Measurements from ENCODE around the gene ZNF558.
"Not testable (repeated sequence)": the region's sequence is repeated elsewhere in the genome, so short reads cannot be mapped to it uniquely, and the experiment has no call there.

The ZNF558 gene

GRCh38 chr19:8827277-8827676 lies 4.8 kb downstream of the ZNF558 start:
- H3K27ac Mint-ChIP-seq, result no peak overlapping the region
- DNase-seq (ENCODE audit: low spot score), result no peak
- no peak overlapping the region for H3K4me3 Mint-ChIP-seq
- no peaks in the 10 kb centered on the region for H3K27me3 Mint-ChIP-seq (ENCODE audit: low read depth)
- peaks cover 55% of the 10 kb centered on the region for H3K36me3 Mint-ChIP-seq (ENCODE audit: low read depth)
- H3K9me3 Mint-ChIP-seq, result peaks cover 10% of the 10 kb centered on the region
- H3K4me1 Mint-ChIP-seq (ENCODE audit: low read depth), result peaks cover 13% of the 10 kb centered on the region

GRCh38 chr19:8826371-8826770 lies 5.7 kb downstream of the ZNF558 start:
- Mint-ChIP-seq H3K36me3 (ENCODE audit: low read depth) (peaks cover 61% of the 10 kb centered on the region), H3K4me1 (ENCODE audit: low read depth) (peaks cover 10% of the 10 kb centered on the region)
- DNase-seq (ENCODE audit: low spot score), result no peak

DNA sequence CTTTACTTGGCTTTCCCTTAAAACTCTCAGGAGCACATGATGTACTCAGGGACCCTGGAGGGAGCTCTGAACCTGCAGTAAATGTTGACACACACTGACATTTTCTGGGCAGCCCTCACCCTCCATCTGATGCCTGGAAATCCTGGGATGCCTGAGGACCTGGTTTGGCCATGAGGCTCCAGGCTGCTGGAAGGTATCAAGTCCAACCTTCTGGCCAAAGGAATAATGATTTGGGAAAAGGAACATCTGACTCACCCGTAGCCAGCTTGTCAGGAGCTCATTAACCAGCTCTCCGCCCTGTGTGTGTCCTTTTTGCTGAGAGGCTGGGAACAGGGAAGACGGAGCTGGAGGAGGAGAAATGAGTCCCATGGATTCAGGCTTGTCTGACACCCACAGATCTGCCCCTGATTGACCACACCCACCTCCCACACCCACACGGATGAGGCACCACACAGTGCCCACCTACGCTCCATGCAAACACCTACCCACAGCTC lies 10.3 kb downstream of the ZNF558 start:
- no peaks in the 10 kb centered on the region for H3K27me3 Mint-ChIP-seq (ENCODE audit: low read depth)
- H3K4me3 Mint-ChIP-seq, result no peak overlapping the region
- peaks cover 30% of the 10 kb centered on the region for H3K9me3 Mint-ChIP-seq
- H3K36me3 Mint-ChIP-seq (ENCODE audit: low read depth), result peaks cover 84% of the 10 kb centered on the region
- no peak for DNase-seq (ENCODE audit: low spot score)
- H3K27ac Mint-ChIP-seq, result no peak overlapping the region
- no peaks in the 10 kb centered on the region for H3K4me1 Mint-ChIP-seq (ENCODE audit: low read depth)

More at GRCh38 chr19:8826371-8826770, 5.7 kb downstream of the ZNF558 start:
- Mint-ChIP-seq H3K27ac (no peak overlapping the region), H3K9me3 (peaks cover 10% of the 10 kb centered on the region), H3K4me3 (no peak overlapping the region), H3K27me3 (ENCODE audit: low read depth) (no peaks in the 10 kb centered on the region)

DNA sequence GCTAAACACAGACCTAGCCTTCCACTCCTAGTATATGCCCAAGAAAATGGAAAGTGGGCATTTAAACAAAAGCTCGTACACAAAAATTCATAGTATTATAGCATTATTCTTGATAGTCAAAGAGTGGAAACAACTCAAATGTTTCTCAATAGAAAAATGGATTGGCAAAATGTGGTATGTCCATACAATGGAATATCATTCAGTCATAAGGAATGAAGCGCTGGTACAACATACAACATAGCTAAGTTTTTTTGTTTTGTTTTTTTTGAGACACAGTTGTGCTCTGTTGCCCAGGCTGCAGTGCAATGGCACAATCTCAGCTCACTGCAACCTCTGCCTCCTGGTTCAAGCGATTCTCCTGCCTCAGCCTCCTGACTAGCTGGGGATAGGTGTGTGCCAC lies 11.9 kb downstream of the ZNF558 start:
- no peak for DNase-seq (ENCODE audit: low spot score)
- no peak overlapping the region for H3K27ac Mint-ChIP-seq
- no peak overlapping the region for H3K4me3 Mint-ChIP-seq
- peaks cover 41% of the 10 kb centered on the region for H3K9me3 Mint-ChIP-seq
- no peaks in the 10 kb centered on the region for H3K27me3 Mint-ChIP-seq (ENCODE audit: low read depth)
- peaks cover 94% of the 10 kb centered on the region for H3K36me3 Mint-ChIP-seq (ENCODE audit: low read depth)
- no peaks in the 10 kb centered on the region for H3K4me1 Mint-ChIP-seq (ENCODE audit: low read depth)

GRCh38 chr19:8815780-8816179 lies 16.3 kb downstream of the ZNF558 start:
- H3K9me3 Mint-ChIP-seq, result peaks cover 72% of the 10 kb centered on the region
- H3K36me3 Mint-ChIP-seq (ENCODE audit: low read depth), result peaks cover 97% of the 10 kb centered on the region
- no peaks in the 10 kb centered on the region for H3K4me1 Mint-ChIP-seq (ENCODE audit: low read depth)
- DNase-seq (ENCODE audit: low spot score), result no peak
- H3K27me3 Mint-ChIP-seq (ENCODE audit: low read depth), result no peaks in the 10 kb centered on the region
- H3K4me3 Mint-ChIP-seq, result no peak overlapping the region
- no peak overlapping the region for H3K27ac Mint-ChIP-seq

- Mint-ChIP-seq H3K36me3 (ENCODE audit: low read depth) (peaks cover 91% of the 10 kb centered on the region), H3K4me1 (ENCODE audit: low read depth) (no peaks in the 10 kb centered on the region), H3K9me3 (peaks cover 87% of the 10 kb centered on the region), H3K27me3 (ENCODE audit: low read depth) (no peaks in the 10 kb centered on the region), H3K27ac (no peak overlapping the region), H3K4me3 (no peak overlapping the region)
- no peak for DNase-seq (ENCODE audit: low spot score)
These were observed 17.9 kb downstream of the ZNF558 start for GRCh38 chr19:8814176-8814575.

- Mint-ChIP-seq H3K36me3 (ENCODE audit: low read depth) (peaks cover 85% of the 10 kb centered on the region), H3K9me3 (peaks cover 81% of the 10 kb centered on the region), H3K27me3 (ENCODE audit: low read depth) (no peaks in the 10 kb centered on the region), H3K4me1 (ENCODE audit: low read depth) (no peaks in the 10 kb centered on the region), H3K27ac (no peak overlapping the region), H3K4me3 (no peak overlapping the region)
- no peak for DNase-seq (ENCODE audit: low spot score)
These were observed 20.6 kb downstream of the ZNF558 start for GRCh38 chr19:8811315-8812172.

DNA sequence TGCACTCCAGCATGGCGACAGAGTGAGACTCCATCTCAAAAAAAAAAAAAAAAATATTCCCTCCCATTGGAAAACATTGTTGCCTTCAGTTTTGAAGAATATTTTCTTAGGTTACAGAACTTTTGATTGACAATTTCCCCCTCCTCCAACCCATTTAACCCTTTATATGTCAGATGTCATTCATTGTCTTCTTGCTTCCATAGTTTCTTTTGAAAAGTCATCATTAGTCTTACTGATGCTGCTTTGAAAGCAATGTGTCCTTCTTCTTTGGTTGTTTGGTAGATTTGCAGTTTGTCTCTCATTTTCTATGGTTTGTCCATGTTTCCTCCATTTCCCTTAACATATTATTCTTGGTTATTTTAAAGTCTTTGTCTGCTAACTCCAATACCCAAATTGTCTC lies 25.4 kb downstream of the ZNF558 start:
- Mint-ChIP-seq H3K27ac (no peak overlapping the region), H3K4me1 (ENCODE audit: low read depth) (no peaks in the 10 kb centered on the region), H3K4me3 (no peak overlapping the region), H3K9me3 (peaks cover 68% of the 10 kb centered on the region), H3K27me3 (ENCODE audit: low read depth) (no peaks in the 10 kb centered on the region), H3K36me3 (ENCODE audit: low read depth) (peaks cover 60% of the 10 kb centered on the region)
- no peak for DNase-seq (ENCODE audit: low spot score)

DNA sequence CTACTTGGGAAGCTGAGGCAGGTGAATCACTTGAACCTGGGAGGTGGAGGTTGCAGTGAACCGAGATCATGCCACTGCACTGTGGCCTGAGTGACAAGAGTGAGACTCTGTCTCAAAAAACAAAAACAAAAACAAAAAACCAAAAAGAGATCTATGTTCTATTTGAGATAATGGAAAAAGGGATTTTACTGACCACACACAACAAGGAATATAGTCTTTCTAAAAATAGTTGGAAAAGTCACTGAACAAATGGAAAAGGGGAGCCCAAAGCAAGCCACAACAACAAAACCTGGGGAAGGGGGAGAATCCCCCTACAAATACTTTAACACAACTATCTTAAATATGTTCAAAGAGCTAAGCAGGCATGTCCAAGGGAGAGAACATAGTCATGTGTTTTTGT lies 37.3 kb downstream of the ZNF558 start:
- Mint-ChIP-seq H3K36me3 (ENCODE audit: low read depth) (no peaks in the 10 kb centered on the region), H3K4me3 (no peak overlapping the region), H3K9me3 (peaks cover 17% of the 10 kb centered on the region), H3K4me1 (ENCODE audit: low read depth) (no peaks in the 10 kb centered on the region), H3K27ac (no peak overlapping the region), H3K27me3 (ENCODE audit: low read depth) (no peaks in the 10 kb centered on the region)
- DNase-seq (ENCODE audit: low spot score), result no peak

GRCh38 chr19:8773587-8773986 lies 58.5 kb downstream of the ZNF558 start:
- H3K36me3 Mint-ChIP-seq (ENCODE audit: low read depth); H3K27me3 Mint-ChIP-seq (ENCODE audit: low read depth); H3K4me1 Mint-ChIP-seq (ENCODE audit: low read depth); DNase-seq (ENCODE audit: low spot score); H3K4me3 Mint-ChIP-seq; H3K9me3 Mint-ChIP-seq; H3K27ac Mint-ChIP-seq: not testable (repeated sequence)

- not testable (repeated sequence) for H3K27ac Mint-ChIP-seq; DNase-seq (ENCODE audit: low spot score); H3K27me3 Mint-ChIP-seq (ENCODE audit: low read depth); H3K9me3 Mint-ChIP-seq; H3K36me3 Mint-ChIP-seq (ENCODE audit: low read depth); H3K4me1 Mint-ChIP-seq (ENCODE audit: low read depth); H3K4me3 Mint-ChIP-seq
These were observed 62.8 kb downstream of the ZNF558 start for GRCh38 chr19:8769265-8769664.

- not testable (repeated sequence) for H3K4me3 Mint-ChIP-seq; H3K4me1 Mint-ChIP-seq (ENCODE audit: low read depth); H3K36me3 Mint-ChIP-seq (ENCODE audit: low read depth); H3K27me3 Mint-ChIP-seq (ENCODE audit: low read depth); H3K9me3 Mint-ChIP-seq; DNase-seq (ENCODE audit: low spot score); H3K27ac Mint-ChIP-seq
These were observed 64.8 kb downstream of the ZNF558 start for GRCh38 chr19:8767257-8767656.
